ENCODE results near the gene STX16. TPM values are rescaled to one million over a fixed set of nuclear protein-coding genes. Genes with fewer than 3 reads are reported as not detected.

The STX16 gene
- total RNA-seq, 2 experiments from 2014 or later: 101 to 110 TPM

- intact Hi-C loops (cut with DNase I, micrococcal nuclease): no loop called here
- H3K4me3 Mint-ChIP-seq: no peak overlapping the region
- ATAC-seq (no peak), DNase-seq (no peak)
- H3K9me3 Mint-ChIP-seq (ENCODE audit: low read depth): no peaks in the 10 kb centered on the region
- POLR2A ChIA-PET: no interaction called here
- CTCF ChIA-PET: interaction anchor here (0.6 kb wide), 1 partner anchor 212 kb away, joined by 3 read pairs; no protein-coding TSS in a partner anchor
- peak overlapping the region; percentile 86 for H3K27ac Mint-ChIP-seq
- H3K27me3 Mint-ChIP-seq: no peaks in the 10 kb centered on the region
- H3K36me3 Mint-ChIP-seq (ENCODE audit: low read depth): no peaks in the 10 kb centered on the region
- H3K4me1 Mint-ChIP-seq: peaks cover 17% of the 10 kb centered on the region
These were observed 17.7 kb upstream of the STX16 start for GRCh38 chr20:58633161-58634053.

GRCh38 chr20:58634059-58634458 lies 17.0 kb upstream of the STX16 start:
- intact Hi-C loops (cut with DNase I, micrococcal nuclease): no loop called here
- Mint-ChIP-seq H3K9me3 (ENCODE audit: low read depth) (no peaks in the 10 kb centered on the region), H3K27me3 (no peaks in the 10 kb centered on the region), H3K4me1 (peaks cover 17% of the 10 kb centered on the region), H3K27ac (peak overlapping the region; percentile 86), H3K36me3 (ENCODE audit: low read depth) (no peaks in the 10 kb centered on the region), H3K4me3 (peak overlapping the region; percentile 31)
- CTCF ChIA-PET: interaction anchor here (0.6 kb wide), 1 partner anchor 33 kb away, joined by 3 read pairs; no protein-coding TSS in a partner anchor
- no peak for ATAC-seq
- POLR2A ChIA-PET: no interaction called here
- peak; percentile 28 for DNase-seq

- ChIA-PET CTCF (interaction anchor here (0.6 kb wide), 2 partner anchors 32 to 1482 kb away, joined by 3 read pairs; no protein-coding TSS in a partner anchor), POLR2A (no interaction called here)
- intact Hi-C loops (cut with DNase I, micrococcal nuclease): no loop called here
- Mint-ChIP-seq H3K27me3 (no peaks in the 10 kb centered on the region), H3K27ac (peak overlapping the region; percentile 86), H3K9me3 (ENCODE audit: low read depth) (no peaks in the 10 kb centered on the region), H3K36me3 (ENCODE audit: low read depth) (no peaks in the 10 kb centered on the region), H3K4me3 (peak overlapping the region; percentile 31), H3K4me1 (peaks cover 17% of the 10 kb centered on the region)
- ATAC-seq (peak; percentile 89), DNase-seq (peak; percentile 76)
These were observed 16.4 kb upstream of the STX16 start for GRCh38 chr20:58634521-58635278.

- DNase-seq: no peak
- ChIA-PET POLR2A (no interaction called here), CTCF (interaction anchor here (0.7 kb wide), 1 partner anchor 154 kb away, joined by 4 read pairs; no protein-coding TSS in a partner anchor)
- H3K36me3 Mint-ChIP-seq (ENCODE audit: low read depth): no peaks in the 10 kb centered on the region
- H3K27ac Mint-ChIP-seq: peak overlapping the region; percentile 86
- peaks cover 3% of the 10 kb centered on the region for H3K27me3 Mint-ChIP-seq
- peaks cover 17% of the 10 kb centered on the region for H3K4me1 Mint-ChIP-seq
- H3K4me3 Mint-ChIP-seq: no peak overlapping the region
- ATAC-seq: peak; percentile 10
- no peaks in the 10 kb centered on the region for H3K9me3 Mint-ChIP-seq (ENCODE audit: low read depth)
- intact Hi-C loops (cut with DNase I, micrococcal nuclease): no loop called here
These were observed 15.8 kb upstream of the STX16 start for GRCh38 chr20:58635279-58635665.

- Mint-ChIP-seq H3K4me3 (no peak overlapping the region), H3K36me3 (ENCODE audit: low read depth) (no peaks in the 10 kb centered on the region), H3K9me3 (ENCODE audit: low read depth) (no peaks in the 10 kb centered on the region), H3K27ac (no peak overlapping the region), H3K27me3 (peaks cover 3% of the 10 kb centered on the region), H3K4me1 (peaks cover 17% of the 10 kb centered on the region)
- POLR2A ChIA-PET: no interaction called here
- DNase-seq: no peak
- ATAC-seq: no peak
- intact Hi-C loops (cut with DNase I, micrococcal nuclease): no loop called here
- CTCF ChIA-PET: no interaction called here
These were observed 14.6 kb upstream of the STX16 start for GRCh38 chr20:58636396-58636982.

- Mint-ChIP-seq H3K36me3 (ENCODE audit: low read depth) (no peaks in the 10 kb centered on the region), H3K27ac (no peak overlapping the region), H3K4me1 (peaks cover 17% of the 10 kb centered on the region), H3K9me3 (ENCODE audit: low read depth) (no peaks in the 10 kb centered on the region), H3K27me3 (peaks cover 3% of the 10 kb centered on the region), H3K4me3 (no peak overlapping the region)
- DNase-seq (no peak), ATAC-seq (no peak)
- intact Hi-C loops (cut with DNase I, micrococcal nuclease): no loop called here
- POLR2A ChIA-PET: interaction anchor here (0.5 kb wide), 1 partner anchor 12 kb away, joined by 3 read pairs; no protein-coding TSS in a partner anchor
- CTCF ChIA-PET: no interaction called here
These were observed 14.1 kb upstream of the STX16 start for GRCh38 chr20:58636983-58637421.

- intact Hi-C loops (cut with DNase I, micrococcal nuclease): no loop called here
- ATAC-seq (no peak), DNase-seq (no peak)
- peaks cover 3% of the 10 kb centered on the region for H3K27me3 Mint-ChIP-seq
- H3K27ac Mint-ChIP-seq: no peak overlapping the region
- no peak overlapping the region for H3K4me3 Mint-ChIP-seq
- H3K4me1 Mint-ChIP-seq: peaks cover 17% of the 10 kb centered on the region
- H3K36me3 Mint-ChIP-seq (ENCODE audit: low read depth): no peaks in the 10 kb centered on the region
- no peaks in the 10 kb centered on the region for H3K9me3 Mint-ChIP-seq (ENCODE audit: low read depth)
- ChIA-PET POLR2A (interaction anchor here (0.5 kb wide), 1 partner anchor 11 kb away, joined by 3 read pairs; no protein-coding TSS in a partner anchor), CTCF (interaction anchor here (1.2 kb wide), 1 partner anchor 10 kb away, joined by 4 read pairs; no protein-coding TSS in a partner anchor)
These were observed 13.4 kb upstream of the STX16 start for GRCh38 chr20:58637466-58638213.

GRCh38 chr20:58638467-58639181 lies 12.5 kb upstream of the STX16 start:
- H3K9me3 Mint-ChIP-seq (ENCODE audit: low read depth): no peaks in the 10 kb centered on the region
- DNase-seq: no peak
- no peak overlapping the region for H3K4me3 Mint-ChIP-seq
- CTCF ChIA-PET: interaction anchor here (0.7 to 1.2 kb wide), 4 partner anchors 9 to 83 kb away, joined by 3 to 4 read pairs (median 4); partner anchors contain the start of gene STX16
- H3K27me3 Mint-ChIP-seq: peaks cover 3% of the 10 kb centered on the region
- peaks cover 17% of the 10 kb centered on the region for H3K4me1 Mint-ChIP-seq
- no peak for ATAC-seq
- POLR2A ChIA-PET: interaction anchor here (0.9 kb wide), 1 partner anchor 10 kb away, joined by 3 read pairs; no protein-coding TSS in a partner anchor
- H3K27ac Mint-ChIP-seq: no peak overlapping the region
- H3K36me3 Mint-ChIP-seq (ENCODE audit: low read depth): no peaks in the 10 kb centered on the region
- intact Hi-C loops (cut with DNase I, micrococcal nuclease): no loop called here

- intact Hi-C loops (cut with DNase I, micrococcal nuclease): no loop called here
- ATAC-seq (no peak), DNase-seq (no peak)
- POLR2A ChIA-PET: interaction anchor here (0.6 to 0.9 kb wide), 2 partner anchors 10 to 231 kb away, joined by 3 read pairs; no protein-coding TSS in a partner anchor
- peaks cover 11% of the 10 kb centered on the region for H3K4me1 Mint-ChIP-seq
- no peak overlapping the region for H3K4me3 Mint-ChIP-seq
- H3K27me3 Mint-ChIP-seq: peaks cover 3% of the 10 kb centered on the region
- CTCF ChIA-PET: interaction anchor here (0.6 to 2.1 kb wide), 5 partner anchors 12 to 84 kb away, joined by 3 to 6 read pairs (median 3); partner anchors contain the start of gene STX16
- H3K9me3 Mint-ChIP-seq (ENCODE audit: low read depth): no peaks in the 10 kb centered on the region
- no peaks in the 10 kb centered on the region for H3K36me3 Mint-ChIP-seq (ENCODE audit: low read depth)
- no peak overlapping the region for H3K27ac Mint-ChIP-seq
These were observed 11.6 kb upstream of the STX16 start for GRCh38 chr20:58639182-58640146.

Data from activated CD4-positive, alpha-beta T cell treated with anti-CD3 and anti-CD28 coated beads for 36 hours (primary cell).